GM12891 (cell line): Measurements from ENCODE around the gene KRTAP9-1.

ENCODE experiments used
- PAX5 ChIP-seq: IDR thresholded peaks from 2 replicates; pipeline ENCODE4 v1.6.1; 2011; ENCODE audit warnings: low read length, moderate library complexity, mild to moderate bottlenecking; ENCODE audit not compliant: insufficient read depth, severe bottlenecking
- POLR2A ChIP-seq: IDR thresholded peaks from 2 replicates; pipeline ENCODE4 v1.6.1; 2011; ENCODE audit warnings: low read depth, low read length, control low read depth
- POLR2AphosphoS5 ChIP-seq: IDR thresholded peaks from 2 replicates; pipeline ENCODE4 v1.6.1; 2011; ENCODE audit warnings: low read depth, low read length, control low read depth

GRCh38 chr17:41178843-41179616, 10.7 kb upstream of the KRTAP9-1 start:
- TF ChIP-seq PAX5 (no peak), POLR2A (no peak), POLR2AphosphoS5 (no peak)
